AG04449 (cell line): ENCODE measurements around the gene TSPAN31.

Experiments used
- CTCF ChIA-PET: fragments of 350-600 bp; formaldehyde crosslinking; extraction: SDS; loops from one replicate; lab custom pipeline; 2021; ENCODE audit warnings: antibody characterized with exemption; lab: Yijun Ruan, JAX
- POLR2A ChIA-PET: fragments of 400-600, 350-600 bp; formaldehyde crosslinking; extraction: SDS; loops from one replicate; lab custom pipeline; 2020; ENCODE audit warnings: antibody characterized with exemption, inconsistent platforms; lab: Yijun Ruan, JAX
- DNase-seq: peaks from one replicate; pipeline ENCODE4 v3.0.0-alpha.2; 2010; ENCODE audit warnings: low read depth, low spot score
- H3K4me3 ChIP-seq: 2 replicates; pipeline ENCODE4 v1.5.1; 2011; ENCODE audit warnings: low read depth, mild to moderate bottlenecking, control low read depth, low read length
- TF ChIP-seq, protein P1 (sequence below): IDR thresholded peaks from one replicate; pipeline ENCODE4 v1.5.1; 2011; ENCODE audit warnings: mild to moderate bottlenecking, moderate library complexity, low read length, control low read depth, inconsistent platforms; ENCODE audit not compliant: insufficient read depth; ENCODE audit errors: missing control alignments

The TSPAN31 gene

GRCh38 chr12:57733928-57734327 is 10.9 kb upstream of the TSPAN31 start:
- no peak overlapping the region for H3K4me3 ChIP-seq
- CTCF ChIA-PET = interaction anchor here (1.1 to 5.2 kb wide), 5 partner anchors 9 to 495 kb away, joined by 3 to 82 read pairs (median 11); partner anchors contain the start of genes OS9 and TSPAN31
- no peak for DNase-seq
- POLR2A ChIA-PET = no interaction called here
- TF ChIP-seq, protein P1, sequence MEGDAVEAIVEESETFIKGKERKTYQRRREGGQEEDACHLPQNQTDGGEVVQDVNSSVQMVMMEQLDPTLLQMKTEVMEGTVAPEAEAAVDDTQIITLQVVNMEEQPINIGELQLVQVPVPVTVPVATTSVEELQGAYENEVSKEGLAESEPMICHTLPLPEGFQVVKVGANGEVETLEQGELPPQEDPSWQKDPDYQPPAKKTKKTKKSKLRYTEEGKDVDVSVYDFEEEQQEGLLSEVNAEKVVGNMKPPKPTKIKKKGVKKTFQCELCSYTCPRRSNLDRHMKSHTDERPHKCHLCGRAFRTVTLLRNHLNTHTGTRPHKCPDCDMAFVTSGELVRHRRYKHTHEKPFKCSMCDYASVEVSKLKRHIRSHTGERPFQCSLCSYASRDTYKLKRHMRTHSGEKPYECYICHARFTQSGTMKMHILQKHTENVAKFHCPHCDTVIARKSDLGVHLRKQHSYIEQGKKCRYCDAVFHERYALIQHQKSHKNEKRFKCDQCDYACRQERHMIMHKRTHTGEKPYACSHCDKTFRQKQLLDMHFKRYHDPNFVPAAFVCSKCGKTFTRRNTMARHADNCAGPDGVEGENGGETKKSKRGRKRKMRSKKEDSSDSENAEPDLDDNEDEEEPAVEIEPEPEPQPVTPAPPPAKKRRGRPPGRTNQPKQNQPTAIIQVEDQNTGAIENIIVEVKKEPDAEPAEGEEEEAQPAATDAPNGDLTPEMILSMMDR = no peak

DNA sequence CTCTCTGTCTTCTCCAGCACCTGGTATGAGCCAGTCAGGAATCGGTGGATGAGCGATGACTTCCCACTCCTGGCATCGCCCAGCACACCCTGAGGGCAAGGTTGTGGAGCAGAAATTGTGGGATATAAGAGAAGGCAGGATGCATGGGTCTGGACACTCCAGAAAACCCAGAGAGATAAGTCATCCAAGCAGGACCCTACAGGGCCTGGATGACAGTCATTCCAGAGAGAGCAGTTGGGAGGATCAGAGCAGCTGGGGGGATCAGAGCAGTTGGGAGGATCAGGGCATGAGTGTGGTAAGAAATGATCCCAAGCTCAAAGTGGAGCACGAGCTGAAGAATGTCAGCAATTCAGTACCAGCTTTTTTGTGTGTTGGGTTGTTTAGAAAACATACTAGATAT is 10.2 kb upstream of the TSPAN31 start:
- ChIA-PET POLR2A (interaction anchor here (1.0 kb wide), 1 partner anchor 9 kb away, joined by 3 read pairs; no protein-coding TSS in a partner anchor), CTCF (interaction anchor here (0.7 to 5.2 kb wide), 6 partner anchors 9 to 495 kb away, joined by 3 to 82 read pairs (median 7); partner anchors contain the start of genes OS9 and TSPAN31)
- TF ChIP-seq, protein P1 = no peak
- no peak overlapping the region for H3K4me3 ChIP-seq
- DNase-seq = no peak

DNA sequence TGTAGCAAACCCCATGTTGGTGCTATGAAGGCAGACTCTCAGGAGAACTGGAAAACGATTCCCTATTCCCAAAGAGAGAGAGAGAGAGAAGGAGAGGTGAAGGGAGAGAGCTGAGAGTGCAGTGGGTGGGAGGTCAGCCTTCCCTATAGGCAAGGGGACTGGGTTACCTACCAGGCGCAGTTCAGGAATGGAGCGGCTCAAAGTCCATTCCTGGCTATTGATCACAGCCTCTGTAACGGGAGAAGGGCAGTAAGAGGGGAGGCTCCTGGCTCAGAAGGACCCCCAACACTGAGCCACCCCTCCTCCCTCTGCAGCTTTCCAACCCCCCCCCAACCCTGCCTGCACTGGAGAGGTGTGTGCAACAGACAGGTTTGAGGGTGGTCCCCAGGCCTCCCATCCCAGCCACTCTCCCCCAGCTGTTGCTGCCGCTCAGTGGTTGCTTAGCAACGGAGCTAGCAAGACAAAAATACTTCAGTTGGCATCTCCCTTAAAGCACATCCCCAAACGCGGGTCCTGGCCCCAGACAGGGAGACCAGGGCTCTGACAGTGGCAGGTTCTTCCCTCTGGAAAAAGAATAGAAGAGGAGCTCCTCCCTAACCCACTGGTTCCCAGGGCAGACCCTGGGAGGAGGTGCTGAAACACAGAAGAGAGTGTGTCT is 9.5 kb upstream of the TSPAN31 start:
- ChIA-PET CTCF (interaction anchor here (0.7 to 5.2 kb wide), 8 partner anchors 9 to 496 kb away, joined by 3 to 82 read pairs (median 8); partner anchors contain the start of genes OS9 and TSPAN31), POLR2A (interaction anchor here (1.0 kb wide), 2 partner anchors 9 kb away, joined by 3 to 7 read pairs; partner anchors contain the start of gene TSPAN31)
- H3K4me3 ChIP-seq = no peak overlapping the region
- TF ChIP-seq, protein P1 = no peak
- DNase-seq = no peak

- no peak for DNase-seq
- ChIA-PET CTCF (interaction anchor here (0.6 to 5.2 kb wide), 11 partner anchors 9 to 277 kb away, joined by 3 to 82 read pairs (median 4); partner anchors contain the start of genes OS9, PIP4K2C and TSPAN31), POLR2A (interaction anchor here (1.0 to 1.3 kb wide), 2 partner anchors 9 kb away, joined by 7 read pairs; partner anchors contain the start of gene TSPAN31)
- TF ChIP-seq, protein P1 = peak; percentile 68
- H3K4me3 ChIP-seq = peak overlapping the region; percentile 36
These were observed 8.7 kb upstream of the TSPAN31 start for GRCh38 chr12:57735952-57736740.

- DNase-seq = no peak
- ChIA-PET POLR2A (interaction anchor here (1.3 kb wide), 1 partner anchor 8 kb away, joined by 7 read pairs; the partner anchor contains the start of gene TSPAN31), CTCF (interaction anchor here (0.6 to 5.2 kb wide), 10 partner anchors 8 to 284 kb away, joined by 3 to 82 read pairs (median 4); partner anchors contain the start of genes PIP4K2C and TSPAN31)
- TF ChIP-seq, protein P1 = no peak
- no peak overlapping the region for H3K4me3 ChIP-seq
These were observed 7.9 kb upstream of the TSPAN31 start for GRCh38 chr12:57736741-57737466.
